DOHH2 (cell line): ENCODE measurements around the gene RAD54L.

ENCODE experiments used
- EZH2phosphoT487 ChIP-seq: fragments of 200-600 bp; sonication (generic); IDR thresholded peaks from 2 replicates; pipeline ENCODE4 v1.6.1; 2017; ENCODE audit warnings: borderline replicate concordance, mild to moderate bottlenecking, antibody characterized with exemption, low read length, moderate library complexity, mixed read lengths
- TF ChIP-seq, protein P1 (sequence below): fragments of 200-600 bp; sonication (generic); IDR thresholded peaks from one replicate; pipeline ENCODE4 v1.5.1; 2014; ENCODE audit warnings: antibody characterized with exemption, mild to moderate bottlenecking, low read depth, low read length; ENCODE audit not compliant: poor library complexity, severe bottlenecking

DNA sequence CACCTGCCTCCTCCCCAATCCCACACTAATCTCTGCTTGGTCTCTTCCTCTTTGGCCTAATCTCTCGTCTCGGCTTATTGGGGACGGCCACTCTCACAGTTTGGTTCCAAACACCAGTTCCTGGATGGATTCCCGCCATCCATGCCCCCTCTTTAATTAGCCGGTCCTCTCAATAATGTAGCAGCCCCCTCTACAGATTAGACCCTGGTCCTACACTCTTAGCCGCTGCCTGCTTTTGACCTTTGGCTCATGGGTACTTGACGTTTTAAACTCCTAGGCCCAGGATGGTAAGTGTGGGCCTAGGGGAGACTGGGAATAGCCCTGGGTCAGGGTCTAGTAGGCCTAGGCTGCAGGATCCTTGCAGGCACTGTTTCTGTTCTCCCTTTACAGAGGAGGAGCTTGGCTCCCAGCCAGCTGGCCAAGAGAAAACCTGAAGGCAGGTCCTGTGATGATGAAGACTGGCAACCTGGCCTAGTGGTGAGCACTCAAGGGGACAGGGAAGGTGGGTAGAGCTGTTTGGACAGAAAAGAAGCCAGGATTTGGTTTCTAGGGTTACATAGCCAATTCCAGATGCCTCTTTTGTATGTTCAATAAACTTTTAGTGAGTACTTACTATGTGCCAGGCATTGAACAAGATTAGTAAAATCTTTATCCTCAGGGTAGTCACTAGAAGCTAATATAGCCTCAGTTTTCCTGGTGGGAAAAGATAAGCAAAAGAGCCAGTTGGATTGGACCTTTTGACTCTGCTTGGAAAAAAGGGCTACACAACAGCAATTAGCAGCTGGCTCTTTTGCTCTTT lies 758 bp downstream of the RAD54L start:
- TF ChIP-seq, protein P1, sequence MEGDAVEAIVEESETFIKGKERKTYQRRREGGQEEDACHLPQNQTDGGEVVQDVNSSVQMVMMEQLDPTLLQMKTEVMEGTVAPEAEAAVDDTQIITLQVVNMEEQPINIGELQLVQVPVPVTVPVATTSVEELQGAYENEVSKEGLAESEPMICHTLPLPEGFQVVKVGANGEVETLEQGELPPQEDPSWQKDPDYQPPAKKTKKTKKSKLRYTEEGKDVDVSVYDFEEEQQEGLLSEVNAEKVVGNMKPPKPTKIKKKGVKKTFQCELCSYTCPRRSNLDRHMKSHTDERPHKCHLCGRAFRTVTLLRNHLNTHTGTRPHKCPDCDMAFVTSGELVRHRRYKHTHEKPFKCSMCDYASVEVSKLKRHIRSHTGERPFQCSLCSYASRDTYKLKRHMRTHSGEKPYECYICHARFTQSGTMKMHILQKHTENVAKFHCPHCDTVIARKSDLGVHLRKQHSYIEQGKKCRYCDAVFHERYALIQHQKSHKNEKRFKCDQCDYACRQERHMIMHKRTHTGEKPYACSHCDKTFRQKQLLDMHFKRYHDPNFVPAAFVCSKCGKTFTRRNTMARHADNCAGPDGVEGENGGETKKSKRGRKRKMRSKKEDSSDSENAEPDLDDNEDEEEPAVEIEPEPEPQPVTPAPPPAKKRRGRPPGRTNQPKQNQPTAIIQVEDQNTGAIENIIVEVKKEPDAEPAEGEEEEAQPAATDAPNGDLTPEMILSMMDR, result peak; percentile 72
- TF ChIP-seq EZH2phosphoT487, result no peak
